Measurements from ENCODE around the gene TSC22D3. TPM values are rescaled to one million over a fixed set of nuclear protein-coding genes. Genes with fewer than 3 reads are reported as not detected.
"Not testable (repeated sequence)": the region's sequence is repeated elsewhere in the genome, so short reads cannot be mapped to it uniquely, and the experiment has no call there.

Gene TSC22D3
- total RNA-seq, 1 donor from 2014 or later: 31.1 TPM

DNA sequence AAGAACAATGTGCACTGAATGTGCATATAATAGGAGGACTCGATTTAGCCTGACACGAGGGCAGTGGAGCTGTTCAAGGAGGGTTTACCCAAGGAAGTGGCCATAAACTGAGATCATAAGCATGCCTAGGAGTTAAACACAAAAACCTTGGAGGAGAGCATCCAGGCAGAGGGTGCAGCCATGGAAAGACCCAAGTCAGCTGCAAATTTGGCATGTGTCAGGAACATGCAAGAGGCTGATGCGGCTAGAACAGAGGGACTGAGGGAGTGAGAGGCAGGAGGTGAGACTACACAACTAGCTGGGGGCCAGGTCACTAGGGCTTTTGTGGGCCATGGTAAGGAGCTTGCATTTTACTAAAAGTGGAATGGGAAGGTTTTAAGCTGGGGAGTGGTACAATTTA lies 91.7 kb downstream of the TSC22D3 start:
- DNase-seq (ENCODE audit: extremely low read depth, low read depth, low spot score): no peak

DNA sequence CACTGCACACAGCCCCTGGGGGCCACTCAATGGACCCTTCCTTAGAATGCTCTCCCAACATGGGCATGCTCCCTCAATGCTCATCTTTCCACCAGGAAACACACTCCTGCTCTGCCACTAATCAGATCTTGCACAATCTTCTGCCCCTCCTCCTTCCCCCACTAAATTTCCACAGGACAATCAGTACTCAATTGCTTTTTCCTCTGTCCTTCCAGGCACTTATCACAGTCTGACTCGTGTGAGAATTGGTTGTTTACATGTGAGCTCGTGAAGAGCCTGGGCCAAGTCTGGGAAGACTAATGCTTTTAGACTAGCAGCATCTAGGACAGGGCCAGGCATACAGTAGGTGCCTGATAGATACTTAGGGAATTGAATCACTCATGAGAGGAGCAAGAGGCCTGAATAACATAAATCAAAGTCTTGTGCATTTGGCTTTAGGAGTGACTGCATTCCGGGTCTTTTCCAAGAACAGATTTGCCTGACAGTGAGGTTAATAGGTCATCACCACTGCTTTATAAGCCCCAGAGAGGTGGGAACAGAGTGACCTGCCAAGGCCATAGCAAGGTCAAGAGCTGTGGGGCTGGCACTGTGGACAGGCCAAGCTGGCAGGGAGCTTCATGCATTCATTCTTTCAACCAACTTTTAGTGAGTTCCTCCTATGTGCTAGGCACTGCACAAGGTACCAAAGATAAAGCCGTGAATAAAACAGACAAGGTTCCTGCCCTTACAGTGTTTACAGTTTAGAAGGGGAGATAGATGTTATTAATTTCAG lies 92.3 kb downstream of the TSC22D3 start:
- DNase-seq (ENCODE audit: extremely low read depth, low read depth, low spot score): no peak

DNA sequence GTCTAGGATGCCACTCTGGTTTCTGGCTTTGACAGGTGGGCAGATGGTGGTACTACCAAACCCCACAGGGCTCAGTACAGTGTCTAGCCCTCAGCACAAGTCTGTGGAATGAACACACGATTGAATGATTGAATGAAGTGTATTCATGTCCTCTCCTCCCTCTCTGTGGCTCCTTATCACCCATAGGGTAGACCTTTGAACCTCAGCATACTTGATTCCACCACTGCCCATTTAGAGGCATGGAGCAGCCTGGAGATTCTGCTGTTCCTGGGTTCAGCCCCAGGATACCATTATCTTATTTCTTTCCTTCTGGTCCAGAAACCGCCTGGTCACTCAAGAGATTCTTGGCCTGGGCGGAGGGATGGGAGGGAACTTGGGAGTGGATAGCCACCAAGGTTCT lies 93.3 kb downstream of the TSC22D3 start:
- no peak for DNase-seq (ENCODE audit: extremely low read depth, low read depth, low spot score)

DNA sequence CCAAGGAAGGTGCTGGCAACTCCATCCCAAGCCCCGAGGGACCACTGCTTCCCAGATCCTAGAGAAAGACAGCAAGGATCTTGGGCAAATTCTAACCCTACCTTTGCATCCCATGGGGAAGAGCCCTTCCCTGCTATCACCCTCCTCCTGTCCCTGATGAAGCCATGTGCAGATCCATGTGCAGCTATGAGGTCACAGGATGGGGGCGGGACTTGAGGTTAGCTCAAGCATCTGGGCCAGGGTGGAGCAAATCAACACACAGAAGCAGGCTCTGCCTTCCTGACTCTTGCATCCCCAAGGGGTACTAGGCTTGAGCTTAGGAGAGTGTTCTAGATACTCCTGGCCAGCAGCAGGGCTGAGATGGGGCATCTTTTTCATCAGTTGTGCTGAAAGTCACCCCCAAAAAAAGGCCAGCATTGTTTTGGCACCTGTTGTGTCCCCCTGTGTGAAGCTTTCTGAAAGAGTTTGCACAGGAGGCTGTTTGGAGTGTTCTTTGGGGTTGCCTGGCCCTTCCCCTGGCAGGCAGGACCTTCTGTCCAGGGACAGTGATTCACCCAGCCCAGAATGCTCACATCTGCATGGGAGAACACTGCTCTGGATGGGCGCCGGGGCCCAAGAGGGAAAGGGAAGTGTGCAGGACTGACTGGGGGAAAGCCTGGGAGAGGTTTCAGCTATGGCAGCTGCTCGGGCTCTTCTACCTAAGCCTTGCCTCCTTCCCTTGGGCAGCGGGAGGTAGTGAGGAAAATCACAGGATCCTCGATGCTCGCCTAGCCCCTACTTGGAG lies 96.4 kb downstream of the TSC22D3 start:
- no peak for DNase-seq (ENCODE audit: extremely low read depth, low read depth, low spot score)

DNA sequence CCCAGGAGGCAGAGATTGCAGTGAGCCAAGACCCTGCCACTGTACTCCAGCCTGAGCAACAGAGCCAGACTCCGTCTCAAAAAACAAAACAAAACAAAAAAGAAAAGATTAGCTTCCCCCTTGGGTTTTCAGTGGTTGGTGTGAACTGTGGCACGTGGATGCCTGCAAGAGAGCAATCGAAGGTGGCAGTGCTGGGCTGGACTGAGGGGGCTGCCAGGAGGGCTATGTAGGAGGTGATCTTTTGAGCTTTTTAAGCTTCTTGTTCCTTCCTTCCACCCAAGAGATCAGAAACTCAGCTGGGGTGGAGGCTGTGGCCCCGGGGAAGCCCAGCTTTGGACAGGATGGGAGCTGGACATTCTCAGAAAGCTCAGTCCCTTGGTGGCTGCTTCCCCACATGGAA lies 97.7 kb downstream of the TSC22D3 start:
- DNase-seq (ENCODE audit: extremely low read depth, low read depth, low spot score): no peak

DNA sequence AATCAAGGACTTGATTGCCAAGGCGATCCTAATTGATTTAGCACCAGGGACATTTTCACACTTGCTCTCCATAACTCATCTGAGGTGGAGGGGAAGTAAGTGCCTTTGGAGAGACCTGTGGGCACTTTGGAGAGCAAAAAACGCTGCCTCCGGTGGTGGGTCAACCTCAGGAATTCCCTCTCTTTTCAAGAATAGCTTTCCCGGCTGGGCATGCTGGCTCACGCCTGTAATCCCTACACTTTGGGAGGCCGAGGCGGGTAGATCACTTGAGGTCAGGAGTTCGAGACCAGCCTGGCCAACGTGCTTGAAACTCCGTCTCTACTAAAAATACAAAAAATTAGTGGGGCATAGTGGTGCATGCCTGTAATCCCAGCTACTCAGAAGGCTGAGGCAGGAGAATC lies 98.1 kb downstream of the TSC22D3 start:
- no peak for DNase-seq (ENCODE audit: extremely low read depth, low read depth, low spot score)

DNA sequence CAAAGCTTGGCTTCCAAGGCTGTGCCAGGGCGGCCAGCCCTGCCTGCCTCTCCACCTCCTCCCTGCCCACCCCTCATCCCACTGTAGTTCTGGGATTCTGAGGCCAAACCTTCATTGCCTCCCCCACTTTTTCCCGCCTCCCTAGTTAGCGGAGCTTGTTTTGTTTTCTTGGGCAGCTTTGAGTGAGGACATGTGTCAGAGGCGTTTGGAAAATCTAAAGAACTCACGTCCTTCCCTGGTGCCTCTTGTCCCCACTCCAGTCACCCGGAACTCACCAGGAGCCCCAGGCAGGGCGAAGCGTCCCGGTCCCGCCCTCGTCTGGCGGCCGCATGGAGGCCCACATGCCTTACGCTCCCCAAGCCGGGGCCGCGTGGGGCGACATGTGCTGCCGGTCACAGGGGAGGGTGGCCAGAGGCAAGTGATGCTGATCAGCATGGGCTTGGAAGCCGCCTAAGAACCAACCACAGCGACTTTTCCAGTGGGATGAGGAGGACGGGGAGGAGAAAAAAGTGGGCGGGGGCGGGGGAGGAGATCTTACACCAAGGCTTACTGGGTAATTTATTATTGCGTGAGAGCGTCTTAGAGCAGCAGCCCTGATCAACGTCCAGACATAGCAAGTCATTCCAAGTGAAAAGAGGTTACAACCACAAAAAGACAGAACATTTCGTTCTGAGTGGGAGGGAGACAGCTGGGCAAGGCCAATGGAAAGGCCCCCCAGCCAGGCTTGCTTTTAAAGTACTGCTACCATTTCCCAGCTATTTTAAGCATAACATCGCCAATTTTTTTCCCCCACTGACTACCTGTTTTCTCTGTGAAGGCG lies 98.8 kb downstream of the TSC22D3 start:
- no peak for DNase-seq (ENCODE audit: extremely low read depth, low read depth, low spot score)

DNA sequence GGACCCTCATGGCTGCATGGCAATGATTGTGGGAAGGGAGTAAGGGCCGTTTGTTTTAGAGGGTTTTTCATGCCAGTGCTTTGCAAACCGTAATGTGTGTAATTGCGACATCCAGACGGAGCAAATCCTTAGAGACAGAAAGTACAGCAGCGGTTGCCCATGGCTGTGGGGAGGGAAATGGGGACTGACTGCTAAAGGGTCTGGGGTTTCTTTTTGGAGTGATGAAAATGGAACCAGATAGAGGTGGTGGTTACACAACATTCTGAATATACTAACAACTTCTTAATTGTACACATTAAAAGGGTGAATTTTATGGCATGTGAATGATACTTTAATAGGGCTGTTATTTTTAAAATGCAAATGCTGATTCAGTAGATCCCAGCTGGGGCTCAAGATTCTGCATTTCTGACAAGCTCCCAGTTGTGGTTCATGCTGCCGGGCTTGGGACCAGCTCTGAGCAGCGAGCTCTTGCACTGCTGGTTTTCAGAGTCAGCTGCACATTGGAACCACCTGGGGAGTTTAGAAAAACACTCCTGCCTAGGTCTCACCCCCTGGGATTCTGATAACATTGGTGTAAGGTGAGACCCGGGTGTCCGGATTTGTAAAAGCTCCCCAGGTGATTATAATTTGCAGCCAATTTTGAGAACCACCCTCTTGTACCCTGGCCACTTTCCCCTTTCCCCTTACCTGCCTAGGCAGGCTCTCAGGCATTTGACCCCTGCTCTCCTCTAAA lies 99.6 kb downstream of the TSC22D3 start:
- no peak for DNase-seq (ENCODE audit: extremely low read depth, low read depth, low spot score)

DNA sequence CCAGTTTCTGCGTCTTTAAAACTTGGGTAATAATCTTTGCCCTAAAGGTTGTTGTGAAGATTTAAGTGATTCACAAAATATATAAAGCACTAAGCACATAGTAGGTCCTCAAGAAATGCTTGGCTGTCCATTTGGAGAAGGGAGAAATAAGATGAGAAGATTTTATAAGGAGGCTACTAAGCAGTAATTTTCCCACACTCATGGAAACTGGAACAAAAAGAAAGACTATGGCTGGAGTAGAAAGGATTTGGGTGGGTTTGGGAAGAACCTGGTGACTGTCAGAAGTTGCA lies 100.3 kb downstream of the TSC22D3 start:
- DNase-seq (ENCODE audit: extremely low read depth, low read depth, low spot score): no peak

DNA sequence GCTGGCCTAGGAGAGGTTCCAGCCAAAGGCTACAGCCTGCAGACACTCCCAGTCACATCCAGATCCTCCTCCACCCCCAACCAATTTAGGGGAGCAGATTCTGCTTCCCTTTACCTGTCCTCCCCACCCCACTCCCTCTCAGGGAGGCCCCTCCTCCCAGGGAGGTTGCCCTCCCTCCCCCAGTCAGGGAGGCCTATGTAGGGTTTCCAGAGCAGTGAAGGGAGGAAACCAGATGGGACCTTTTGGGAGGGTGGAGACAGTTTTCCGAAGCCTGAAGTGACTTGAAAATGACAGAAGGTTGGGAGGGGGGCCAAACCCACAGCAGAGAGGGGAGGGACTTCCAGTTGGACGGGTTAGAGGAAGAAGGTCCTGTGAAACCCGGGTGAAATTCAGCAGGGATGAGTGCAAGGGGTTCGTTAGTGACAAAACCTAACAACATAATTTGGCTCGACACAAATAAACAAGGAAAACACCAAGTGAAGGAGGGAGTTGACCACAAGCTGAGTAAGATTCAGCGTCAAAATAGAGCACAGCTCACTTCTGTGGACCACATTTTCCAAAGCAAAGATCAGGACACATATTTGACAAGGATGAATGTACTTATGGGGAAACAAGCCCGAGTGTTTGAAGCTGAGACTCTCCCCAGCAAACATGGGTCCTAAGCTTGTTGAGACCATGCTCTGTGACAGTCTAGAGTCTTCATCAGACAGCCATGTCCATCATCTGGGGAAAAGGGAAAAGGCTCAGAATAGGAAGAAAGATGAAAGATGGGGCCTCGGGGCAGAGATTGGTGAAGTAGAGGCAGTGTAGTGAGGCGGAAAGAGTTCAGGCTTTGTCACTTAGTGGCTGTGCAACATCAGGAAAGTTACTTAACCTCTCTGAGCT lies 100.9 kb downstream of the TSC22D3 start:
- DNase-seq (ENCODE audit: extremely low read depth, low read depth, low spot score): no peak

DNA sequence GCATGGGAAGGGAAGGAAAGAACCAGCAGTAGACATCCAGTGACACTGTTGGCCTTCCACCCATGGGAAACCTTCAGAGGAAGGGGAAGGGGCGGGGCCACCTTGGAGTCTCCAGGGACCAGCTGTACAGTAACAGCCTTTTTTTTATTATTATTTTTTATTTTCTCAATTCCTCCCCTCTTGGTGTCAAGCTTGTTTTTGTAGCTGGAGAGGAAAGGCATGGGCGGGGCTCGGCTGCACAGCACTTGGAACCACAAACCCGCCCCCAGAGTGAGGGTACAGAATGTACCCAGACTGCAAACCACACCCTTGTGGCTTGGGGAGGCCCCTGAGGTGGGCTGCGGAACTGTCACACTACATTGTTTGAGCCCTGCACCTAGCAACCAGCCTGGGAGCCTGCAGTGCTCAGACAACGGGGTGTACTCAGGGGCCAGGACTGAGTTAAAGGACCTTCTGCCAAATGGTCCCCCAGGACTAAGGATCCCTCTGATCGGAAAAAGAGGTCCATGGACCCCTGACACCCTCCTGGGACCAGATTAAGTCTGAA lies 101.6 kb downstream of the TSC22D3 start:
- no peak for DNase-seq (ENCODE audit: extremely low read depth, low read depth, low spot score)

DNA sequence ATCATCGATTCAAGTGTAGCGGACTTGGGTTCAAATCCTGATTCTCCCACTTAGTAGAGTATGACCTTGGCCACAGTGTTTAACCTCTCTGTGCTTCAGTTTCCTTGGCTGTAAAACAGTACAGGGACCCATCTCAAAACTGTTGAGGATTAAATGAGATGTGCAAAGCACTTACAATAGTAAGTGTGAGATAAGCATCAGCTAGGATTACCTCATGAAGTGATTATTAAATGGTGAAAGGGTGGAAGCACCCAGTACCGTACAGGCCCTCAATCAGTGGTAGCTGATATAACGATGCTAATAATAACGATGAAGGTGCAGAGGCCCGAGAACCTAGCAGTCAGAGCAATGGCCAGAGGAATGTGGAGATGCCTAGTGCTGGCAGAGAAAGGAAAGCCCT lies 102.2 kb downstream of the TSC22D3 start:
- DNase-seq (ENCODE audit: extremely low read depth, low read depth, low spot score): no peak

DNA sequence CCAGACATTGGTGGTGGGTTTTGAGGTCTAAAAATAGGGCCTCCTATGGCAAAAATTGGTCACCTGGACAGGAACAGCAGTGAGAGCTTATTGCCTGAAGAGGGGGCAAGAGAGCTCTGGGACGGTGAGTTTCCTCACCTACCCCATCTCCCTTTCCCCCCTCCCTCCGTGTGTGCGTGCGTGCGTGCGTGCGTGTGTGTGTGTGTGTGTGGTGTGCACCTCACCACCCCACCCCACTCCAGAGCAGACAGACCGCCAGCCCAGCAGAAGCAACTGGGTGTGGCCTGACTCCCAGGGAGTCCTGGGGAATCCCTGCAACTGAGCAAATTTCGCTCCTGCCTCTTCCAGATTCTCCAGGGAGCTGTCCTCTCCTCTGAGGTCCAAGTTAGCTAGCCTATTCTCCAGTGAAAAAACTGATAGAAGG lies 102.6 kb downstream of the TSC22D3 start:
- DNase-seq (ENCODE audit: extremely low read depth, low read depth, low spot score): no peak

DNA sequence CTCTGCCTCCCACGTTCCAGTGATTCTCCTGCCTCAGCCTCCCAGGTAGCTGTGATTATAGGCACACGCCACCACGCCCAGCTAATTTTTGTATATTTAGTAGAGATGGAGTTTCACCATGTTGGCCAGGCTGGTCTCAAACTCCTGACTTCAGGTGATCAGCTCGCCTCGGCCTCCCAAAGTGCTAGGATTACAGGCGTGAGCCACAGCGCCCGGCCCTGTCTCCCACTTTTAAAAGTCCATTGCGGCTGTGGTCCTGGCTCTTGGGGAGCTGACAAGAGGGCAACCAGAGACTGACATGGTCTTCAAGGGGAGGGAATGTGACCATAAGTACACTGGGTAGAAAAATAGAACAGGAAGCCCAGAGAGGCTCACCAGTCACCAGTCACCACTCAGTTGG lies 104.3 kb downstream of the TSC22D3 start:
- DNase-seq (ENCODE audit: extremely low read depth, low read depth, low spot score): not testable (repeated sequence)

DNA sequence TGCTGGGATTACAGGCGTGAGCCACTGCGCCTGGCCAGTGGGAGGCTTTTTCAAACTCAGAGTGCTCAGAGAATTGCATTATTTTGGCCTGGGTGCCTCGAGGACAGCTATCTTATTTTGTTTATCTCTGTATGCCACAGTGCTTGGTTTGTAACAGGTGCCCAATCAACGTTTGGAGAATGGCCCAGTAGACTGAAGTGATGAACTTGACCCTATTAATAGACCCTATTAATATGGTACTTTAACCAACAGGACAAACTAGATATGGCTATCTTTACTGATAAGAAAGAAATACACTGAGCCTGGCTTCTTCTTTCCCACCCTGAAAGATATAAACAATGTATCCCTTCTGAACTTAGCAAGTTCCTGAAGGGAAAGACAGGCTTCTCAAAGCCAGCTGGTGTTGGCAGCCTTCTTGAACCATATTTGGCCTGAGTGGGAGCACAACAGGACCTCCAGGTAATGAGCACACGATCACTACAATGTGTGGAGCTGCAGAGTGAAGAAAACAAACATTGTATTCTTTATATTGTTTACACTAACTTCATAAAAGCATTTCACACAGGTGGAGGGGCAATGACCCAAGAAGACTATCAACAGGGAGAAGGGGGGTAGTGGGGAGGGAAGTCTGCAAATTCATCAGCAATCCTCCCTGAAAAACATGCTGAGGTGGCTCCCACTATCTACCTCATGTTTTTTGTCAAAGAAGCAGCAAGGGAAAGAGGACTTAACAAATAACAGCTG lies 105.5 kb downstream of the TSC22D3 start:
- no peak for DNase-seq (ENCODE audit: extremely low read depth, low read depth, low spot score)

DNA sequence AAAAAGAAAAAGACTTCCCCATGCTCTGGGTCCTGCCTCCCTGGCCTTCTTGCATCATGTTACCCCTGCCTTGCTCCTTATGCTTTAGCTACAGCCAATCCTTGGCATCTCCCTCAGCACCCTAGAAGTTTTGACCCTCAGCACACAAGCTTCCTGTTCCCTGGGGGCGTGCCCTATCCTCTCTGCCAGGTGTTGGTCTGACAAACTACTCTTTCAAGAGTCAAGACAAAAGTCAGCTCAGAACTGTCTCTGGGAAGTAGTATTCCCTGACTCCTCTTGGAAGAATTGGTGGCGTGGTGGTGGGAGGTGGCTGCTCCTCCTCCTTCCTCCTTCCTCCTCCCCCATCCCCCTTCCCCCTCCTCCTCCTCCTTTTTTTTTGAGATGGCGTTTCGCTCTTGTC lies 106.3 kb downstream of the TSC22D3 start:
- DNase-seq (ENCODE audit: extremely low read depth, low read depth, low spot score): no peak

DNA sequence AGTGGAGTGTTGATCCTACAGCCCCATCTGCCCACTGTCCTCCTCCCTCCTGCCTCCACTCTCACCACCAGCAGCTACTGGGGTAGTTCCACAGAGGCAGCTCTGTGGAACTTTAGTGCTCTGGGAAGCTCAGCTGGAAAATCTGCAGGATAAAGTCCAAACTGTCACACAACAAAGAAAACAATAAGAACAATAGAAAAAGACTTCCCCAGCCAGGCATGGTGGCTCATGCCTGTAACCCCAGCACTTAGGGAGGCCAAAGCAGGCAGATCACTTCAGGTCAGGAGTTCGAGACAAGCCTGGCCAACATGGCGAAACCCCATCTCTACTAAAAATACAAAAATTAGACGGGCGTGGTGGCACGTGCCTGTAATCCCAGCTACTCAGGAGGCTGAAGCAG lies 106.9 kb downstream of the TSC22D3 start:
- not testable (repeated sequence) for DNase-seq (ENCODE audit: extremely low read depth, low read depth, low spot score)

DNA sequence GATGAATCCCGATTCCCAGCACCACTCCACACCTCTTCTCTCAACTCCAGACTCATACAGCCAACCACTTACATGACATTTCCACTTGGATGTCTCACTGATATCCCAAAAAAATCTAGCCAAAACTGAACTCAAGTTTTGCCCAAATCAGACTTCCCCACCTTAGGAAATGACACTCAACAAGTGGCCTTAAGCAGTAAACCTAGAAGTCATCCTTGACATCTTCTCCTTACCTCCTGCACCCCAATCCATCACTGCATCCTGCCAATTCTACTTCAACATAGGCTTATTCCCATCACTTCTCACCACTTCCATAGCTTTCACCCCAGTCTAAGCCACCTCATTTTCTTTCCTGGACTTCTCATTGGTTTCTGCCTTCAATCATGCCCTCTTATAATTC lies 108.2 kb downstream of the TSC22D3 start:
- DNase-seq (ENCODE audit: extremely low read depth, low read depth, low spot score): no peak

DNA sequence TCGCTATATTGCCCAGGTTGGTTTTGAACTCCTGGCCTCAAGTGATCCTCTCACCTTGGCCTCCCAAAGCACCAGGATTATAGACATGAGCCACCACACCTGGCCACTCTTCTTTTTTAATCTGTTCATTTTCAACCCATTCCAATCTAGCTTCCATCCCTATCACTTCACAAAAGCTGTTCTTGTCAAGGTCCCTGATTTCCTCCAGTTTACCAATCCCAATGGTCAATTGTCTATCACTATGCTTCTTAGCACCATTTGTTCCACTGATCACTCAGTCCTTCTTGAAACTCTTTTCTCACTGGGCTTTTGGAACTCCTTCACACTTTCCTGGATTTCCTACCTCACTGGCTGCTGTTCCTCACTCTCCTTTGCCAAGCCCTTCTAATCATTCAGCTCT lies 108.7 kb downstream of the TSC22D3 start:
- no peak for DNase-seq (ENCODE audit: extremely low read depth, low read depth, low spot score)

Measured in glomerular endothelial cell (primary cell).